ENCODE results near the gene SKIC3. TPM values are rescaled to one million over a fixed set of nuclear protein-coding genes. Genes with fewer than 3 reads are reported as not detected.

Gene SKIC3
- total RNA-seq, 3 donors from 2014 or later (not counting 1 experiment from before 2014, with no cell fraction given): 67.5 to 94.1 (median 71.1) TPM

DNA sequence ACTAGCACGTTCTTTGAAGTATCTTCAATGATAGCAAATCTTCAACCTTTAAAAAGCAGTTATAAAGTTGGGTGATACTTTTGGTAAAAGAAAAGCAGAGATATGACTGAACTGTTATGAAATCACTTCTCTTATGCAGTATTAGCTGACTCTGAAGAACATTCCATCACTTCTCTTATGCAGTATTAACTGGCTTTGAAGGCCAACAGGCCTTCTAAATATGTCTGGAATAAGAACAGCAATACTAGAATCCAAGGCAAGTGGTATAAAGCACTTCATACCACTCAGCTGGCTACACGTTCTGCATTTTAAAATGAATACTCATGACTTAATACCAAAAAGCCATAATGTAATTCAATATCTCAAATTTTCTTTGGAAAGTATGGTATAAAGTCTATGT lies 17.3 kb downstream of the SKIC3 start:
- Mint-ChIP-seq H3K36me3 (peaks cover 26% of the 10 kb centered on the region), H3K27me3 (ENCODE audit: low read depth in 2 of 2) (no peaks in the 10 kb centered on the region), H3K9me3 (no peaks in the 10 kb centered on the region), H3K27ac (no peak overlapping the region), H3K4me1 (peaks cover 0 to 9% of the 10 kb centered on the region in 2 donors), H3K4me3 (no peak overlapping the region)
- TF ChIP-seq, protein P1, sequence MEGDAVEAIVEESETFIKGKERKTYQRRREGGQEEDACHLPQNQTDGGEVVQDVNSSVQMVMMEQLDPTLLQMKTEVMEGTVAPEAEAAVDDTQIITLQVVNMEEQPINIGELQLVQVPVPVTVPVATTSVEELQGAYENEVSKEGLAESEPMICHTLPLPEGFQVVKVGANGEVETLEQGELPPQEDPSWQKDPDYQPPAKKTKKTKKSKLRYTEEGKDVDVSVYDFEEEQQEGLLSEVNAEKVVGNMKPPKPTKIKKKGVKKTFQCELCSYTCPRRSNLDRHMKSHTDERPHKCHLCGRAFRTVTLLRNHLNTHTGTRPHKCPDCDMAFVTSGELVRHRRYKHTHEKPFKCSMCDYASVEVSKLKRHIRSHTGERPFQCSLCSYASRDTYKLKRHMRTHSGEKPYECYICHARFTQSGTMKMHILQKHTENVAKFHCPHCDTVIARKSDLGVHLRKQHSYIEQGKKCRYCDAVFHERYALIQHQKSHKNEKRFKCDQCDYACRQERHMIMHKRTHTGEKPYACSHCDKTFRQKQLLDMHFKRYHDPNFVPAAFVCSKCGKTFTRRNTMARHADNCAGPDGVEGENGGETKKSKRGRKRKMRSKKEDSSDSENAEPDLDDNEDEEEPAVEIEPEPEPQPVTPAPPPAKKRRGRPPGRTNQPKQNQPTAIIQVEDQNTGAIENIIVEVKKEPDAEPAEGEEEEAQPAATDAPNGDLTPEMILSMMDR (IDR thresholded peaks at IDR 0.05): no peak
- intact Hi-C loops (cut with micrococcal nuclease): no loop called here
- DNase-seq (no peak), ATAC-seq (no peak)
- H3K9me3 ChIP-seq (ENCODE audit: control insufficient read depth, insufficient read depth, low read length): no peaks in the 10 kb centered on the region
- no peaks in the 10 kb centered on the region for H3K27me3 ChIP-seq (ENCODE audit: control insufficient read depth, insufficient read depth, low read length)
- no peak overlapping the region for H3K27ac ChIP-seq (ENCODE audit: low read length)
- H3K4me3 ChIP-seq (ENCODE audit: low read length): no peak overlapping the region
- no peaks in the 10 kb centered on the region for H3K4me1 ChIP-seq (ENCODE audit: control insufficient read depth, insufficient read depth, low read length)
- peaks cover 72% of the 10 kb centered on the region for H3K36me3 ChIP-seq (ENCODE audit: control insufficient read depth, insufficient read depth, low read length)
- no CpG with 5 or more reads among the region's 2 CpGs for WGBS (ENCODE audit: insufficient coverage)

DNA sequence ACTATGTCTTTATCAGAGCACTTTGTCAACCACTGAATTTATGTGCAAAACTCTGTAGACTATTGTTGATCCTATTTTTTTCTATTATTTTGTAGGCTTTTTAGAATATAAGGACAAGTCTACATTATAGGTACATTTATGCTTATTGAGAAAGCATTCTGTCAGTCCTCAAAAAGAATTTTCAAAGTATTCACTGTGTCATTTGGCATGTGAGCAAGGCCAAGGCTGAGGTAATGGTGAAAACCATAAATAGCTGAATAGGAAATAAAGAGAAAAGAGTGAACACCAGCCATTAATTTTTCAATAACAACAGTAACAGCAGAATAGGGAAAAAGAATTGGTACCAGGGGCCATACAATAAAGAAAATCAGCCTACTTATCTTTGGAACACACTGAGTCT lies 21.0 kb downstream of the SKIC3 start:
- ATAC-seq (no peak), DNase-seq (no peak)
- no peak overlapping the region for H3K27ac ChIP-seq (ENCODE audit: low read length)
- no peaks in the 10 kb centered on the region for H3K9me3 ChIP-seq (ENCODE audit: control insufficient read depth, insufficient read depth, low read length)
- intact Hi-C loops (cut with micrococcal nuclease): no loop called here
- H3K36me3 ChIP-seq (ENCODE audit: control insufficient read depth, insufficient read depth, low read length): peaks cover 75% of the 10 kb centered on the region
- H3K4me1 ChIP-seq (ENCODE audit: control insufficient read depth, insufficient read depth, low read length): no peaks in the 10 kb centered on the region
- H3K27me3 ChIP-seq (ENCODE audit: control insufficient read depth, insufficient read depth, low read length): no peaks in the 10 kb centered on the region
- TF ChIP-seq, protein P1 (IDR thresholded peaks at IDR 0.05): no peak
- Mint-ChIP-seq H3K4me1 (peaks cover 0 to 9% of the 10 kb centered on the region in 2 donors), H3K9me3 (no peaks in the 10 kb centered on the region), H3K36me3 (peaks cover 15% of the 10 kb centered on the region), H3K27me3 (ENCODE audit: low read depth in 2 of 2) (no peaks in the 10 kb centered on the region), H3K27ac (no peak overlapping the region), H3K4me3 (no peak overlapping the region)
- H3K4me3 ChIP-seq (ENCODE audit: low read length): no peak overlapping the region

DNA sequence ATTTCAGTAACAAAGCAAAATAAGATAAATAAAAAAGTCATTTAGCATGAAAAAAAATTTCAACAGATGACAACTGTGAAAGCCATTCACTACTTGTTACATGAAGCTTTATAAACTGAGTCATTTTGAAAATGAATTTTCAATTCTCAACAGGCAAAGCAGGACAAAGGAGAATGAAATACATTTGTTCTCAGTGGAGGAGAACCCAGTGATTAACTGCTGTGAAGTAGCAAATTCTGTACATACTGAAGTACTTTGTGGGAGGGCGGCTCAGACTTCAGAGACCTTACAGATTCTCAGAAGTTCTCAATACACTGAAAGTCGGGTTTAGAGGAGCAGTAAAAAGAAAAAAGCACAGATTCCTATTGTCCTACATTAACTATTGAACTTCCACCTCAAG lies 21.7 kb downstream of the SKIC3 start:
- no peak overlapping the region for H3K27ac ChIP-seq (ENCODE audit: low read length)
- Mint-ChIP-seq H3K36me3 (peaks cover 15% of the 10 kb centered on the region), H3K4me1 (peaks cover 0 to 9% of the 10 kb centered on the region in 2 donors), H3K4me3 (no peak overlapping the region), H3K27ac (no peak overlapping the region), H3K27me3 (ENCODE audit: low read depth in 2 of 2) (no peaks in the 10 kb centered on the region), H3K9me3 (no peaks in the 10 kb centered on the region)
- TF ChIP-seq, protein P1 (IDR thresholded peaks at IDR 0.05): no peak
- ATAC-seq: no peak
- H3K4me1 ChIP-seq (ENCODE audit: control insufficient read depth, insufficient read depth, low read length): no peaks in the 10 kb centered on the region
- H3K27me3 ChIP-seq (ENCODE audit: control insufficient read depth, insufficient read depth, low read length): no peaks in the 10 kb centered on the region
- peaks cover 77% of the 10 kb centered on the region for H3K36me3 ChIP-seq (ENCODE audit: control insufficient read depth, insufficient read depth, low read length)
- H3K9me3 ChIP-seq (ENCODE audit: control insufficient read depth, insufficient read depth, low read length): no peaks in the 10 kb centered on the region
- no peak for DNase-seq
- no peak overlapping the region for H3K4me3 ChIP-seq (ENCODE audit: low read length)
- intact Hi-C loops (cut with micrococcal nuclease): no loop called here
- 93% methylated on average over 2 of the region's 2 CpGs for WGBS (ENCODE audit: insufficient coverage)

DNA sequence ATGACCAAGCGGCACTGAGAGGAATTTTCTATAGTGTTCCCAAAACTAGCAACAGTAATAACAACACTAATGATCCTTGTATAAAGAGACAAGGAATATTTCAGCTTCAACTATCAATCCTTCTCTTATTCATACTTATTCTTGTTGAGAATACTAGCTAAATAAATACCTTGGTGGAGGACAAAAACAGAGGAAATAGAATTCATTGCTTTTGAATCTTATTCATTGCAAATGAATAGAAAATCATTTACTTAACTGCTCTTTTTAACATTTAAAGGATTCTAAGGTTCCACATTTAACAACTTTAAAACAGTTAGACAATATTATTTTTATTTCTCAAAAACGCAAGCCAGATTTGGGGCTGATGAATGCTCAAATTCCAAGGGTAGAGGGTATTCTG lies 22.4 kb downstream of the SKIC3 start:
- Histone ChIP-seq H3K4me1 (ENCODE audit: control insufficient read depth, insufficient read depth, low read length) (no peaks in the 10 kb centered on the region), H3K4me3 (ENCODE audit: low read length) (no peak overlapping the region), H3K36me3 (ENCODE audit: control insufficient read depth, insufficient read depth, low read length) (peaks cover 77% of the 10 kb centered on the region), H3K9me3 (ENCODE audit: control insufficient read depth, insufficient read depth, low read length) (no peaks in the 10 kb centered on the region), H3K27me3 (ENCODE audit: control insufficient read depth, insufficient read depth, low read length) (no peaks in the 10 kb centered on the region), H3K27ac (ENCODE audit: low read length) (no peak overlapping the region)
- ATAC-seq: no peak
- no peak for DNase-seq
- intact Hi-C loops (cut with micrococcal nuclease): no loop called here
- TF ChIP-seq, protein P1 (IDR thresholded peaks at IDR 0.05): no peak
- H3K27ac Mint-ChIP-seq: no peak overlapping the region
- H3K4me3 Mint-ChIP-seq: no peak overlapping the region
- H3K27me3 Mint-ChIP-seq (ENCODE audit: low read depth in 2 of 2): no peaks in the 10 kb centered on the region
- 100% methylated on average over 1 of the region's 2 CpGs for WGBS (ENCODE audit: insufficient coverage)
- peaks cover 15% of the 10 kb centered on the region for H3K36me3 Mint-ChIP-seq
- H3K9me3 Mint-ChIP-seq: no peaks in the 10 kb centered on the region
- H3K4me1 Mint-ChIP-seq: peaks cover 0 to 9% of the 10 kb centered on the region in 2 donors

Data from natural killer cell (primary cell).